Measurements from ENCODE around the gene COLEC11.

DNA sequence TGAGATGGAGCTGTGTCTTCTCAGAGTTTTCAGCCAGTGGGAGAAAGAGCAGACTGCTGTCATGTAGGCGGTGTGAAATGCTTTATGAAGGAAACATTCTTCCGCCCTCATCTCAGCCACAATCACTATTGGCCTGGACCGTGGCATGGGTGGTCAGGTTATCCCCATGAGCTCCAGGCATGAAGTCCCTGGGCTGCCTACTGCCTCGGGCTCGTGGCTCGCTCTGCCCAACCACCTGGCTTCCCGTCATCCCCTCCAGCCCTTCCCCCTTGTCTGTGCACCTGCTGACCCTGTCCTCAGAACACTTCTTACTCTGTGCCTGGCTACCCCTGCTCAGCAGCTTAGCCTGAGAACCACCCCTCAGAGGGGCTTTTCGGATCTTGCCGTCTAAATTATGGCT is 15.5 kb downstream of the COLEC11 start:
- TF ChIP-seq POLR2A (IDR thresholded peaks at IDR 0.05), result no peak
- TF ChIP-seq, protein P1, sequence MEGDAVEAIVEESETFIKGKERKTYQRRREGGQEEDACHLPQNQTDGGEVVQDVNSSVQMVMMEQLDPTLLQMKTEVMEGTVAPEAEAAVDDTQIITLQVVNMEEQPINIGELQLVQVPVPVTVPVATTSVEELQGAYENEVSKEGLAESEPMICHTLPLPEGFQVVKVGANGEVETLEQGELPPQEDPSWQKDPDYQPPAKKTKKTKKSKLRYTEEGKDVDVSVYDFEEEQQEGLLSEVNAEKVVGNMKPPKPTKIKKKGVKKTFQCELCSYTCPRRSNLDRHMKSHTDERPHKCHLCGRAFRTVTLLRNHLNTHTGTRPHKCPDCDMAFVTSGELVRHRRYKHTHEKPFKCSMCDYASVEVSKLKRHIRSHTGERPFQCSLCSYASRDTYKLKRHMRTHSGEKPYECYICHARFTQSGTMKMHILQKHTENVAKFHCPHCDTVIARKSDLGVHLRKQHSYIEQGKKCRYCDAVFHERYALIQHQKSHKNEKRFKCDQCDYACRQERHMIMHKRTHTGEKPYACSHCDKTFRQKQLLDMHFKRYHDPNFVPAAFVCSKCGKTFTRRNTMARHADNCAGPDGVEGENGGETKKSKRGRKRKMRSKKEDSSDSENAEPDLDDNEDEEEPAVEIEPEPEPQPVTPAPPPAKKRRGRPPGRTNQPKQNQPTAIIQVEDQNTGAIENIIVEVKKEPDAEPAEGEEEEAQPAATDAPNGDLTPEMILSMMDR (IDR thresholded peaks at IDR 0.05), result no peak

Measured in esophagus squamous epithelium (tissue), 4 donors.